ENCODE results near the gene STRN3. TPM values are rescaled to one million over a fixed set of nuclear protein-coding genes. Genes with fewer than 3 reads are reported as not detected.
A peak's percentile ranks its signal among the peaks of the same experiment; 100 is the strongest.

Gene STRN3
- total RNA-seq, 2 experiments from 2014 or later = 25.2 to 37.0 TPM

- Histone ChIP-seq H3K27ac (ENCODE audit: low read depth, low read length, poor library complexity, severe bottlenecking) (peak within 1 kb of the TSS; percentile 76), H3K4me3 (ENCODE audit: low read depth, low read length, poor library complexity, severe bottlenecking) (peak within 1 kb of the TSS; percentile 98), H3K9me2 (ENCODE audit: insufficient read depth, low read length) (no peaks in the 10 kb centered on the region), H3K36me3 (ENCODE audit: insufficient read depth, low read length) (peaks cover 26% of the 10 kb centered on the region), H3K79me2 (ENCODE audit: insufficient read depth, low read depth, low read length) (peaks cover 64% of the 10 kb centered on the region), H3K9me3 (ENCODE audit: low read length) (no peaks in the 10 kb centered on the region), H3K4me1 (ENCODE audit: insufficient read depth, low read length, poor library complexity, severe bottlenecking) (peaks cover 25% of the 10 kb centered on the region), H2AFZ (ENCODE audit: low read length) (peak within 1 kb of the TSS; percentile 84), H4K20me1 (ENCODE audit: insufficient read depth, low read length) (peaks cover 27% of the 10 kb centered on the region), H3K4me2 (ENCODE audit: low read length) (peak within 1 kb of the TSS; percentile 100)
- TF ChIP-seq, protein P1, sequence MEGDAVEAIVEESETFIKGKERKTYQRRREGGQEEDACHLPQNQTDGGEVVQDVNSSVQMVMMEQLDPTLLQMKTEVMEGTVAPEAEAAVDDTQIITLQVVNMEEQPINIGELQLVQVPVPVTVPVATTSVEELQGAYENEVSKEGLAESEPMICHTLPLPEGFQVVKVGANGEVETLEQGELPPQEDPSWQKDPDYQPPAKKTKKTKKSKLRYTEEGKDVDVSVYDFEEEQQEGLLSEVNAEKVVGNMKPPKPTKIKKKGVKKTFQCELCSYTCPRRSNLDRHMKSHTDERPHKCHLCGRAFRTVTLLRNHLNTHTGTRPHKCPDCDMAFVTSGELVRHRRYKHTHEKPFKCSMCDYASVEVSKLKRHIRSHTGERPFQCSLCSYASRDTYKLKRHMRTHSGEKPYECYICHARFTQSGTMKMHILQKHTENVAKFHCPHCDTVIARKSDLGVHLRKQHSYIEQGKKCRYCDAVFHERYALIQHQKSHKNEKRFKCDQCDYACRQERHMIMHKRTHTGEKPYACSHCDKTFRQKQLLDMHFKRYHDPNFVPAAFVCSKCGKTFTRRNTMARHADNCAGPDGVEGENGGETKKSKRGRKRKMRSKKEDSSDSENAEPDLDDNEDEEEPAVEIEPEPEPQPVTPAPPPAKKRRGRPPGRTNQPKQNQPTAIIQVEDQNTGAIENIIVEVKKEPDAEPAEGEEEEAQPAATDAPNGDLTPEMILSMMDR (conservative IDR thresholded peaks at IDR 0.05; ENCODE audit: low read length) = no peak
- TF ChIP-seq EZH2phosphoT487 (IDR thresholded peaks at IDR 0.05; ENCODE audit: borderline replicate concordance, low read depth, low read length) = no peak
- no TSS peak for BruUV-seq (replicated peaks)
- intact Hi-C loops (cut with micrococcal nuclease; ENCODE audit: unreplicated experiment) = loop anchor here (2.0 to 5.0 kb wide), 3 partner anchors 45 to 182 kb away; partner anchors contain the start of gene HECTD1
- ChIA-PET CTCF (ENCODE audit: unreplicated experiment) (interaction anchor here (1.3 kb wide), 1 partner anchor 183 kb away, joined by 3 read pairs; no protein-coding TSS in a partner anchor), POLR2A (interaction anchor here (0.5 to 2.0 kb wide), 13 partner anchors 13 to 345 kb away, joined by 3 to 11 read pairs (median 4); no protein-coding TSS in a partner anchor)
- DNase-seq (ENCODE audit: low spot score) = peak; percentile 62
Measured at GRCh38 chr14:31025367-31026076, 657 bp downstream of the STRN3 start, which contains the start of gene AP4S1. Gene AP4S1 (plus strand): TSS chr14:31025649. CDS start chr14:31066197, 40,548 bp downstream.

DNA sequence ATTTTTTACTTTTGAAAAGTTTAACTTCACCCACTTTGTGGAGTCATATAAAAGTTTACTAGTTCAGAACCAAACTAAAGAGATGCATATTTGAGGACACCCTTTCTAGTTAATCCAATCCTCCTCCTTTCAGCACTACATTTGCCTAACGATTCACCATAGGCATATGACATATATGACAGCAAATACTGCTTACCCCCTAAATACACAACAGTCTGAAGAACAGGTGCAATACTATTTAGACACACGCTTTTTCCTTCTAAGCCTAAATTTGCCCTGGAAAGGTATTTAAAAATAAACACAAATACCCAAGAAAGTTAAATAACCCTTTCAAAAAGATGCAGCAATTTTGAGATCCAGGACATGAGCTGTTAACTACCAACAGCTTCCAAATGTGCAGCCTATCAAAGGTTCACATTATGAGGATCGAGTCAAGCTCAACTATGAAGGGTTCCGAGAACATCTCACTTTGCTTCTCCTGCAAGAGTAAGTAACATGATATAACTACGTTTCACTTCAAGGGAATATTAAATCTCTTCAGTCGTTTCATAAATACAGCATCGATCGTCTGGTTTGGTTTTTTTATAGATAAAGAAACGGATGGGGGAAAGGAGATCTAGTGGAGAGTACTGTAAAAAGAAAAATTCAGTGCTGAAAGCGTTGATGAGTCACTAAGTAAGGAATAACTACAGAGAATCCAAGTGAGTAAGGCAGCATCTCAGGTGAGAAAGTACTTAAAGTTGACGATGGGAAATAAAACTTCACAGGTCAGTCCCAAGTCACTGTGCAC is 1.4 kb downstream of the STRN3 start:
- H3K27ac ChIP-seq (ENCODE audit: low read depth, low read length, poor library complexity, severe bottlenecking) = peak overlapping the region; percentile 76
- H3K4me2 ChIP-seq (ENCODE audit: low read length) = peak overlapping the region; percentile 100
- TSS peak; percentile 51 for BruUV-seq (replicated peaks)
- peak; percentile 14 for DNase-seq (ENCODE audit: low spot score)
- H2AFZ ChIP-seq (ENCODE audit: low read length) = peak overlapping the region; percentile 77; the same call in 1 of the 2 replicates
- no peaks in the 10 kb centered on the region for H3K9me3 ChIP-seq (ENCODE audit: low read length)
- intact Hi-C loops (cut with micrococcal nuclease; ENCODE audit: unreplicated experiment) = loop anchor here (5.0 kb wide), 2 partner anchors 58 to 183 kb away; partner anchors contain the start of gene HECTD1
- CTCF ChIA-PET (ENCODE audit: unreplicated experiment) = no interaction called here
- H3K9me2 ChIP-seq (ENCODE audit: insufficient read depth, low read length) = no peaks in the 10 kb centered on the region
- H3K4me1 ChIP-seq (ENCODE audit: insufficient read depth, low read length, poor library complexity, severe bottlenecking) = peaks cover 25% of the 10 kb centered on the region
- peaks cover 27% of the 10 kb centered on the region for H4K20me1 ChIP-seq (ENCODE audit: insufficient read depth, low read length)
- peaks cover 34% of the 10 kb centered on the region for H3K36me3 ChIP-seq (ENCODE audit: insufficient read depth, low read length)
- POLR2A ChIA-PET = interaction anchor here (0.8 to 1.6 kb wide), 4 partner anchors 19 to 158 kb away, joined by 4 to 8 read pairs (median 4); no protein-coding TSS in a partner anchor
- H3K79me2 ChIP-seq (ENCODE audit: insufficient read depth, low read depth, low read length) = peaks cover 72% of the 10 kb centered on the region
- TF ChIP-seq, protein P1 (conservative IDR thresholded peaks at IDR 0.05; ENCODE audit: low read length) = no peak
- H3K4me3 ChIP-seq (ENCODE audit: low read depth, low read length, poor library complexity, severe bottlenecking) = peak overlapping the region; percentile 98

Data from OCI-LY7 (cell line).